Measurements from ENCODE around the gene AIFM1. TPM values are rescaled to one million over a fixed set of nuclear protein-coding genes. Genes with fewer than 3 reads are reported as not detected.

The AIFM1 gene
- total and polyA plus RNA-seq, 4 donors, result 14.4 to 35.8 (median 31.2) TPM

GRCh38 chrX:130097507-130098209, 68.0 kb downstream of the AIFM1 start:
- DNase-seq, result peak; percentile 32 to 66 (median 60)
- TF ChIP-seq, protein P1, sequence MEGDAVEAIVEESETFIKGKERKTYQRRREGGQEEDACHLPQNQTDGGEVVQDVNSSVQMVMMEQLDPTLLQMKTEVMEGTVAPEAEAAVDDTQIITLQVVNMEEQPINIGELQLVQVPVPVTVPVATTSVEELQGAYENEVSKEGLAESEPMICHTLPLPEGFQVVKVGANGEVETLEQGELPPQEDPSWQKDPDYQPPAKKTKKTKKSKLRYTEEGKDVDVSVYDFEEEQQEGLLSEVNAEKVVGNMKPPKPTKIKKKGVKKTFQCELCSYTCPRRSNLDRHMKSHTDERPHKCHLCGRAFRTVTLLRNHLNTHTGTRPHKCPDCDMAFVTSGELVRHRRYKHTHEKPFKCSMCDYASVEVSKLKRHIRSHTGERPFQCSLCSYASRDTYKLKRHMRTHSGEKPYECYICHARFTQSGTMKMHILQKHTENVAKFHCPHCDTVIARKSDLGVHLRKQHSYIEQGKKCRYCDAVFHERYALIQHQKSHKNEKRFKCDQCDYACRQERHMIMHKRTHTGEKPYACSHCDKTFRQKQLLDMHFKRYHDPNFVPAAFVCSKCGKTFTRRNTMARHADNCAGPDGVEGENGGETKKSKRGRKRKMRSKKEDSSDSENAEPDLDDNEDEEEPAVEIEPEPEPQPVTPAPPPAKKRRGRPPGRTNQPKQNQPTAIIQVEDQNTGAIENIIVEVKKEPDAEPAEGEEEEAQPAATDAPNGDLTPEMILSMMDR (IDR thresholded peaks at IDR 0.05; ENCODE audit: control extremely low read depth, extremely low read depth), result no peak
- Histone ChIP-seq H3K4me3 (no peak overlapping the region), H3K36me3 (ENCODE audit: control insufficient read depth in 4 of 4, insufficient read depth in 4 of 4, low read length in 4 of 4) (no peaks in the 10 kb centered on the region), H3K27ac (ENCODE audit: low read depth in 1 of 2, low read length in 1 of 2) (peak overlapping the region in 1 of 2 donors; percentile 23), H3K9ac (ENCODE audit: insufficient read depth in 1 of 2, low read length in 2 of 2) (no peak overlapping the region), H3K27me3 (ENCODE audit: control insufficient read depth in 3 of 3, insufficient read depth in 3 of 3, low read length in 2 of 3) (no peaks in the 10 kb centered on the region), H3K4me1 (ENCODE audit: control insufficient read depth in 5 of 5, insufficient read depth in 5 of 5, low read length in 5 of 5) (peaks cover 0 to 16% (median 6%) of the 10 kb centered on the region in 5 donors), H3K9me3 (ENCODE audit: control insufficient read depth in 4 of 4, insufficient read depth in 3 of 4, low read length in 3 of 4) (no peaks in the 10 kb centered on the region)
- WGBS, 2 donors, result 23 to 42% methylated on average over 11 to 14 of the region's 14 CpGs
- peak; percentile 64 for ATAC-seq (ENCODE audit: insufficient read depth, low FRiP score)

GRCh38 chrX:130095249-130096030, 70.2 kb downstream of the AIFM1 start:
- WGBS, 2 donors, result 80 to 85% methylated on average over 6 of the region's 6 CpGs
- peaks cover 0 to 21% (median 6%) of the 10 kb centered on the region in 5 donors for H3K4me1 ChIP-seq (ENCODE audit: control insufficient read depth in 5 of 5, insufficient read depth in 5 of 5, low read length in 5 of 5)
- H3K9ac ChIP-seq (ENCODE audit: insufficient read depth in 1 of 2, low read length in 2 of 2), result no peak overlapping the region
- H3K36me3 ChIP-seq (ENCODE audit: control insufficient read depth in 4 of 4, insufficient read depth in 4 of 4, low read length in 4 of 4), result no peaks in the 10 kb centered on the region
- ATAC-seq (ENCODE audit: insufficient read depth, low FRiP score), result no peak
- no peak overlapping the region for H3K27ac ChIP-seq (ENCODE audit: low read depth in 1 of 2, low read length in 1 of 2)
- H3K4me3 ChIP-seq, result no peak overlapping the region
- TF ChIP-seq, protein P1 (IDR thresholded peaks at IDR 0.05; ENCODE audit: control extremely low read depth, extremely low read depth), result no peak
- H3K9me3 ChIP-seq (ENCODE audit: control insufficient read depth in 4 of 4, insufficient read depth in 3 of 4, low read length in 3 of 4), result no peaks in the 10 kb centered on the region
- H3K27me3 ChIP-seq (ENCODE audit: control insufficient read depth in 3 of 3, insufficient read depth in 3 of 3, low read length in 2 of 3), result no peaks in the 10 kb centered on the region
- no peak for DNase-seq

DNA sequence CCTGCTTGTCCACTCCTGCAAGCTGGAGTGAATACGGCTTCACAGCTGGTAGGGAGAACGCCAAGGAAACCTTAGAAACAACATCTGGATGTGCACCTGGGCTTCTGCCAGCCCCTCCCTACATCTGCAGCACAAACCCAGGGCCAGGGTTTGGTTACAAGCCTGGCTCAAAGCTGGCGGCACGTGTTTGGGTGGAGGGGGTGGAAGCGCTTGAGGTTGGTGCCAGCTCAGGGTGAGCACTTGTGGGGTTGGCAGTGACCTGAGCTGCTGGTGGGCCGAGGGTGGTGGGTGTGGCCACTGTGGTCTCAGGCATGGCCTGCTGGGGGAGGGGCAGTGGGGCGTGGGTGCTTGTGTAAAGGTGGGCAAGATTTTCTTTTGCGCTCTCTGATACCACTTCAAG, 70.9 kb downstream of the AIFM1 start:
- ATAC-seq (ENCODE audit: insufficient read depth, low FRiP score) (no peak), DNase-seq (no peak)
- Histone ChIP-seq H3K9me3 (ENCODE audit: control insufficient read depth in 4 of 4, insufficient read depth in 3 of 4, low read length in 3 of 4) (no peaks in the 10 kb centered on the region), H3K27ac (ENCODE audit: low read depth in 1 of 2, low read length in 1 of 2) (no peak overlapping the region), H3K4me1 (ENCODE audit: control insufficient read depth in 5 of 5, insufficient read depth in 5 of 5, low read length in 5 of 5) (peaks cover 0 to 18% (median 6%) of the 10 kb centered on the region in 5 donors), H3K9ac (ENCODE audit: insufficient read depth in 1 of 2, low read length in 2 of 2) (no peak overlapping the region), H3K36me3 (ENCODE audit: control insufficient read depth in 4 of 4, insufficient read depth in 4 of 4, low read length in 4 of 4) (no peaks in the 10 kb centered on the region), H3K27me3 (ENCODE audit: control insufficient read depth in 3 of 3, insufficient read depth in 3 of 3, low read length in 2 of 3) (no peaks in the 10 kb centered on the region), H3K4me3 (no peak overlapping the region)
- TF ChIP-seq, protein P1 (IDR thresholded peaks at IDR 0.05; ENCODE audit: control extremely low read depth, extremely low read depth), result no peak
- 41 to 66% methylated on average over 7 to 8 of the region's 8 CpGs for WGBS, 2 donors

Measured in lung (tissue), 12 donors.